Cardiac fibroblast (primary cell): ENCODE measurements around the gene SMIM44.

Experiments used
- DNase-seq, 2 donors: peaks; one replicate each; pipeline versions ENCODE4 v3.0.0 to v3.0.0-alpha.2; 2010; ENCODE audit warnings: low read depth in 2 of 2
- H3K4me3 ChIP-seq, 2 donors: replicated peaks in 1 of 2; 1 replicate in 1 of 2; 2 replicates in 1 of 2; pipeline ENCODE4 v1.5.1; 2011; ENCODE audit warnings: low read depth in 2 of 2, low read length in 2 of 2, mild to moderate bottlenecking in 2 of 2, moderate library complexity in 1 of 2
- TF ChIP-seq, protein P1 (sequence below): IDR thresholded peaks from one replicate; pipeline ENCODE4 v1.5.1; 2011; ENCODE audit warnings: low read depth, mild to moderate bottlenecking, low read length, inconsistent platforms

Gene SMIM44

DNA sequence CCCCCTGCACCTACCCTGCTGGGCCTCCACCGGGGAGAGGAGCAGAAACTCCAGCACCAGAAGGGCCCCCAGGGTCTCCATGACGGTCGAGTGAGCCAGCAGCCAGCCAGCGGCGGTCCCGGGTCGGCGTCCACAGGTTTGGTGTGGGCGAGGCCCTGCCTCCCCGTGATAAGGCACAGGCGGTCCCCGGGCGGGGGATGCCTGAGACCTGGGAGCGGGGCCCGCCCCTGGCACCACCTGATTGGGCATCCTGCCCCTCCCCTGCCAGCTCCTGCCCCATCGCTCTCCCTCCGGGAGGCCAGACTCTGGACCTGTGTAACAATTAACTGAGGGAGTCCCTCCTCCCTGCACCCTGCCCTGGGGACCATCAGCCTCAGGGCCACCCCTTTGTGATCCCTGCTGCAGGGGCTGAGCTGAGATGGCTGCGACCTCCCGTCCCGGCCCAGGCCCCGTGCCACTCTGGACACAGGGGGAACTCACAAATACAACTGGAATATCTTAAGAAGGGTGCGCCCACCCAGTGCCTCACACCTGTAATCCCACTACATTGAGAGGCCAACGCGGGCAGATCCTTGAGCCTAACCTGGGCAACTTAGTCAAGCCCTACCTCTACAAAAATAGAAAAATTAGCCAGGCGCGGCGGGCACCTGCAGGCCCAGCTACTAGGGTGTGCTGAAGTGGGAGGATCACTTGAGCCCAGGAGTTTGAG, 2.7 kb downstream of the SMIM44 start, which contains the start of gene SMIM24:
SMIM24 (minus strand) TSS at position 143 of the 709 bp plus-strand sequence; CDS start at position 81, 62 bp downstream.
- TF ChIP-seq, protein P1, sequence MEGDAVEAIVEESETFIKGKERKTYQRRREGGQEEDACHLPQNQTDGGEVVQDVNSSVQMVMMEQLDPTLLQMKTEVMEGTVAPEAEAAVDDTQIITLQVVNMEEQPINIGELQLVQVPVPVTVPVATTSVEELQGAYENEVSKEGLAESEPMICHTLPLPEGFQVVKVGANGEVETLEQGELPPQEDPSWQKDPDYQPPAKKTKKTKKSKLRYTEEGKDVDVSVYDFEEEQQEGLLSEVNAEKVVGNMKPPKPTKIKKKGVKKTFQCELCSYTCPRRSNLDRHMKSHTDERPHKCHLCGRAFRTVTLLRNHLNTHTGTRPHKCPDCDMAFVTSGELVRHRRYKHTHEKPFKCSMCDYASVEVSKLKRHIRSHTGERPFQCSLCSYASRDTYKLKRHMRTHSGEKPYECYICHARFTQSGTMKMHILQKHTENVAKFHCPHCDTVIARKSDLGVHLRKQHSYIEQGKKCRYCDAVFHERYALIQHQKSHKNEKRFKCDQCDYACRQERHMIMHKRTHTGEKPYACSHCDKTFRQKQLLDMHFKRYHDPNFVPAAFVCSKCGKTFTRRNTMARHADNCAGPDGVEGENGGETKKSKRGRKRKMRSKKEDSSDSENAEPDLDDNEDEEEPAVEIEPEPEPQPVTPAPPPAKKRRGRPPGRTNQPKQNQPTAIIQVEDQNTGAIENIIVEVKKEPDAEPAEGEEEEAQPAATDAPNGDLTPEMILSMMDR, result no peak
- no peak for DNase-seq
- H3K4me3 ChIP-seq, result no peak within 1 kb of the TSS

DNA sequence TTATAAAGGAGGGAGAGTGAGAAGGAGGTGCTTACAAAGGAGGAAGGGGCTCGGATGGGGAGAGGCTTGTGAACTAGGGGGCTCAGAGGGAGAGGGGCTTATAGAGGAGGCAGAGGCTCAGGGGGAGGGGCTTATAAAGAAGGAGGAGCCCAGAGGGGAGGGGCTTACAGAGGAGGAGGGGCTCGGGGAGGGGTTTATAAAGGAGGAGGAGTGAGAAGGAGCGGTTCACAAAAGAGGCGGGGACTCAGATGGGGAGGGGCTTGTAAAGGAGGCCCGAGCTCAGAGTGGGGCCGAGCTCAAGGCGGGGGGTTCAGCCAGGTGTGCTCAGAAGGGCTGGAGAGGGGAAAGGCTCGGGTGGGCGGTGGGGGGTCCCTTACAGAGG, 3.4 kb downstream of the SMIM44 start:
- no peak overlapping the region for H3K4me3 ChIP-seq
- DNase-seq, result no peak
- TF ChIP-seq, protein P1, result no peak

DNA sequence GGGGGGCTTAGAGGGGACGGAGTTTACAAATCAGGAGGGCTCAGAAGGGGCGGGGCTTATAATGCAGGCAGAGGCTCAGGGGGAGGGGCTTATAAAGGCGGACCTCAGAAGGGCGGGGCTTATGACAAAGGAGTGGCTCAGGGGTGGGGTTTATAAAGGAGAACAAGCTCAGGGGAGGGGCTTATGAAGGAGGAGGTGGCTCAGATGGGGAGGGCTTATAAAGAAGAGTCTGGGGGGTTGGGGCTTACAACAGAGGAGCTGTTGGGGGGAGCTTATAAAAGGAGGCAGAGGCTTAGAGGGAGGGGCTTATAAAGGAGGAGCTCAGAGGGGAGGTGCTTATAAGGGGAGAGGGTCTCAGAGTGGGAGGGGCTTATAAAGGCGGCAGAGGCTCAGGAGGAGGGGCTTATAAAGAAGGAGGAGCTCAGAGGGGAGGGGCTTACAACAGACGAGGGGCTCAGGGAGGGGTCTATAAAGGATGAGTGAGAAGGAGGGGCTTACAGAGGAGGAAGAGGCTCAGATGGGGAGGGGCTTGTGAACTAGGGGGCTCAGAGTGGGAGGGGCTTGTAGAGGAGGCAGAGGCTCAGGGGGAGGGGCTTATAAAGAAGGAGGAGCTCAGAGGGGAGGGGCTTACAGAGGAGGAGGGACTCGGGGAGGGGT, 3.9 kb downstream of the SMIM44 start:
- DNase-seq, result peak in 1 of 2 donors; percentile 35
- H3K4me3 ChIP-seq, result no peak overlapping the region
- TF ChIP-seq, protein P1, result no peak

DNA sequence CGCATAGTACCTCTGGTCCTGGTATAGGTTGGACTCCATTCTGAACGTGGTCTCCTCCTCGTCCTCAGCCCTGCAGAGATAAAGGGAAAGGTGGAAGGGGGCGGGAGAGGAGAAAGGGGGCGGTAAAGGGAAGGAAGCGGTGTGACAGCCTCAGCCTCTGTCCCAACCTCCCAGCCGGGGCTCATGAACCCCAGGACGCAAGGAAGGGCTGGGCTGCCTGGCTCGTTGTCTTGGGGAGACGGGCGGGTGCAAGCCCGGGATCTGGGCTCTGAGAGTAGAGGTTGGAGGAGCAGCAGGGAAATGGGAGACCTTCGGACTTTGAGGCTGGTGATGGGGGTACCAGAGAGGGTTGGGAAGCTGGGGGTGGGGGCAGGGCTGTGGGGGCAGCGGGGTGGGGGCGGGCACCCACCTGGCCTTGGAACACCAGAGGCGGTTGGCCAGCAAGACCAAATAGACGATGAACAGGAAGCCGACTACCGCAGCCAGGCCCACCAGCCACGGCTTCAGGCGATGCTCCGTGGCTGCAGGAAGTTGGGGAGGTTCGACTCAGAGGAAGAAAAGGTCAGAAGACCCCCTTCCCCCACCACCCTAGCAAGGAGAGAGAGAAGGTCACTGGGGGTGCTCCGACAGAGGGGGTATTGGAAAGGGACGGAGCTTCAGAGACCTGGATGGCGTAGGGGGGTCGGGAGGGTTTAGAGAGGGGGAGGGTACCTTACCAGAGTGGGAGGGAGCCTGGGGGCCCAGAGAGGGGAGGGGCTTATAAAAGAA, 4.6 kb downstream of the SMIM44 start:
- DNase-seq, result no peak
- TF ChIP-seq, protein P1, result no peak
- H3K4me3 ChIP-seq, result no peak overlapping the region

DNA sequence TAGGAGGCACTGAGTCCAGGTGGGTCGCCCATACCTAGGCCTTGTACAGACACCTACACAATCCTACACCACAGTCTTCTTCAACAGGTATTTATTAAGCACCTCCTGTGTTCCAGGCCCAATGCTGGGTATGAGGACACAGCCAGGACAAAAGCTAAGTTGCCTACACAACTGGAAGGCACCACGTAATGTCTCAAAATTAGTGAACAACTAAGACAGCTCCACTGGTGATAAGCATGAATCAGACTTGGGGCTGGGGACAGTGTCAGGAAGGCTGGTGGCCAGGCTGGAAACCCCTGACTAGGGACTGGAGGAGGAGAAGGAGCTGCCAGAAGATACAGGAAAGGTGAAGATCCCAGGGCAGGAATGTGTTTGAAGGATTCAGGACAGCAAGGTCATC, 5.3 kb downstream of the SMIM44 start:
- TF ChIP-seq, protein P1, result no peak
- no peak for DNase-seq
- H3K4me3 ChIP-seq, result no peak overlapping the region

DNA sequence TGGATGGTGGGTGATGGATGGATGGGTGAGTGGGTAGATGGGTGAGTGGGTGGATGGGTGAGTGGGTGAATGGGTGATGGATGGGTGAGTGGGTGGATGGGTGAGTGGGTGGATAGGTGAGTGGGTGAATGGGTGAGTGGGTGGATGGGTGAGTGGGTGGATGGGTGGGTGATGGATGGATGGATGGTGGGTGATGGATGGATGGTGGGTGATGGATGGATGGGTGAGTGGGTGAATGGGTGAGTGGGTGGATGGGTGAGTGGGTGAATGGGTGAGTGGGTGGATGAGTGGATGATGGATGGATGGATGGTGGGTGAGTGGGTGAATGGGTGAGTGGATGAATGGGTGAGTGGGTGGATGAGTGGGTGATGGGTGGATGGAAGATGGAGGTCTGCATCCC, 5.7 kb downstream of the SMIM44 start:
- TF ChIP-seq, protein P1, result no peak
- H3K4me3 ChIP-seq, result no peak overlapping the region
- no peak for DNase-seq
